Measurements from ENCODE around the gene DDOST. TPM values are rescaled to one million over a fixed set of nuclear protein-coding genes. Genes with fewer than 3 reads are reported as not detected.

Gene DDOST
- total RNA-seq, 2 donors from 2014 or later: 180 to 206 TPM

DNA sequence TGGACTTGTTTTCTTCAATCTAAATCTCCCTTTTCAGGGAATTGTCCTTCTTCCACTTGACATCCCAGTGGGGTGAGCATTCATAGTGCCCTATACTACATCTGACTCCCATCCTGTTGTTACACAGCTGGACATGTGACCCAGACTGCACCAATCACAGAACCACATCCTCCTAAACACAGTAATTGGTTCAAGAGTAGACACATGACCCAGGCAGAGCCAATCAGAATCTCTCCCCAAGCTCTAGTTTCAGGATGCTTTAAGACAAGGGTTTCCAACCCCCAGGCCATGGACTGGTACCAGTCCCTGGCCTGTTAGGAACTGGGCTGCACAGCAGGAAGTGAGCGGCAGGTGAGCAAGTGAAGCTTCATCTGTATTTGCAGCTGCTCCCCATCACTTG is 5.6 kb upstream of the DDOST start:
- DNase-seq: no peak
- intact Hi-C loops (cut with DNase I, micrococcal nuclease): no loop called here
- ATAC-seq: no peak

DNA sequence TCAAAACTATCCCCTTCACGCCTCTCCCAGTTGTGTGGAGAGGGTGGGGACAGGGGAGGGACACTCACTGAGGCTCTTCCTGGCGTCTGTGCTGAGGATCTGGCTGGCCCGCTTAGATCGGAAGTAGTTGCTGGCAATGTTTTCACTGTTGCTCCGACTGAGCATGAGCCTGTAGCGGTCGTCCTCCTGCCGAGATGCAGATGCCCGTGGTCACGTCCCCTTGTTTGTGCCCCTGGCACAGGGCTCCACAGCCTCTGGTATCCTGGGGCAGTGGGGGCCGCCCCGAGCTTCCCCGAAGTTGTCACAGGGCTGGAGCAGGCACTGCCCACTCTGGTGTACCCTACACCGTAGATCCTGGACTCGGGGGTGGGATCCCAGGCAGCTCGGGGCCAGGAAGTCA is 5.0 kb upstream of the DDOST start:
- ATAC-seq (no peak), DNase-seq (no peak)
- intact Hi-C loops (cut with DNase I, micrococcal nuclease): no loop called here

DNA sequence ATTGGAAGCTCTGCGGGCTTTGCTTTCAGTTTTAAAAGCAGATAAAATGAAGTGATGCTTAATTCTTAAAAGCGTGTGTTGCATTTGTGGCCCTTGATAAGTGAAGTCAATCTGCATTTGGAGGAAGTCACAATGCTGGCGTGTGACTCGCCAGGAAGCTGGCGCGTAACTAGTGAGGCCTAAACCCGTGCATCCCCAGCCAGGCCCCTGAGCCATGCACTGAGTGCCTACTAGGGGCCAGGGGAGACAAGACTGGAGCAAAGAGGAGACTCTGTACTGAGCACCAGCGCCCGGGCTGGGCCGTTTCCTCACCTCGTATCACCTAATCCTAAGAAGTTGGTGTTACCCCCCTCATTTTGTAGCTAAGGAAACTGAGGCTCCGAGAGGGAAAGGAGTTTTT is 4.6 kb upstream of the DDOST start:
- ATAC-seq: no peak
- DNase-seq: no peak

DNA sequence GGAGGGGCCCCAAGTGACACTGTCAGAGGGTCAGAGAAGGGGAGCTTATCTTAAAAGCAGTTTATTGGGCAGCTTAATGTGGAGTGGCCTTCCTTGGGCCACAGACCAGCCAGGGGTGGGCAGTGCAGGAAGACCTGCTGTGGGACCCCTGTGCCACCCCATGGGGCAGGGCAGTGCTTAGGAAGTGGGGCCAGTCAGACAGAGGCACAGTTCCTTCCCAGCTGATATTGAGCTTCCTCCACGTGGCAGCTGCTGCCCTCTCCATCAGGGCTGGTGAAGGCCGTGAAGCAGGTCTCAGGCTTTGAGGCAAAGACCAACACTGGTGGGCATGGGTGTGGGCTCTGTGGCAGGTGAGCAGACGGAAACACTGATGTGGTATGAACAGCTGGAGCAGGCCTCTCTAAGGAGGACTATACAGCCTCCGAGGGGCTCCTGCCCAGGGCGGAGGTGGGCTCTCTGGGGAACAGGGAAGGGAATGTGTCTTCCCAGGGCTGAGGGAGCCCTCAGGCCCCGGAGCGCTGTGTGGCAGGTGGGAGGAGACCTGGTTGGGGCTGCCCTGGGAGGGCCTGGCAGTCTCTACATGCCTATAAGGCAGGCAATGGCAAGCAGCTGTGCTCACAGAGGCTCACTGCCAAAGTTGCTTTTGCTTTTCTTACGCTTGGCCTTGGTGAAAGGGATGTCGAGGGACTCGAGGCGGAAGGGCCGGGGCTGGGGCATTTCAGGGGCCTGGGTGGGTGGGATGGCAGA is 3.0 kb upstream of the DDOST start:
- intact Hi-C loops (cut with DNase I, micrococcal nuclease): no loop called here
- DNase-seq (no peak), ATAC-seq (no peak)

More for the DNA sequence above, 4.6 kb upstream of the DDOST start:
- intact Hi-C loops (cut with DNase I, micrococcal nuclease): no loop called here

DNA sequence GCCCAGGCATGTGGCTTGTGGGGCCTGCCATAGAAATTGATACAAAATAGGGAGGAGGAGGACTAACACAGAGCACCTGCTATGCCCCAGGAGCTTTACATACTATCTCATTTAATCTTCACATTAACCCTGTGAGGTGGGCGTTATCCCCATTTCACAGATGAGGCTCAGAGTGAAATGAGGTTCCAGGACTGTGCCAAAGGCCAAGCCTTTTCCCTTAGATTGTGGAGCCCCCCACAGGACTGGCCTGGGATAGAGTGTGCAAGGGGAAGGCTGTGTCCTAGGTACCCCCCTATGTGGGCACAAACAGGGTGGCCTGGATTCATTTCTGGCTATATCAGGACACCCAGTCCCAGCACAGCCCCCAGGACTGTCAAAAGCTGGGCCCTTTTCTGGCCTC is 2.2 kb upstream of the DDOST start:
- DNase-seq (no peak), ATAC-seq (no peak)
- intact Hi-C loops (cut with DNase I, micrococcal nuclease): no loop called here

DNA sequence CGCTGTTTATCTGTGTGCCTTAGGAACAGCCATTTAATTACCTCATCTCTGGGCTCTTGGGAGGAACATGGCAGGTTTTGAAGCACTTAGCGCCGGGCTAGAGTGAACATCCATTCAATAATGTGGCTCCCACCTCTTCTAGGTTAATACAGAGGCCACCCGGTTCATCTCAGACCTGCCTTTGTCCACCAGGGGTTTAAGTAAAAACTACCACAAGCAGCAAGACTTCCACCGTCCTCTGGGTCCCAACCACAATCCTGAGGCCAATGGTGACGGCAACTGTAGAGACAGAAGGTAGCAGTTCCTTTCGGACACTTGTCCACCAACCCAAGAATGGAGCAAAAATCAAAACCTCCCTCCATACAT is 924 bp upstream of the DDOST start:
- no peak for DNase-seq
- ATAC-seq: no peak
- intact Hi-C loops (cut with DNase I, micrococcal nuclease): no loop called here

DNA sequence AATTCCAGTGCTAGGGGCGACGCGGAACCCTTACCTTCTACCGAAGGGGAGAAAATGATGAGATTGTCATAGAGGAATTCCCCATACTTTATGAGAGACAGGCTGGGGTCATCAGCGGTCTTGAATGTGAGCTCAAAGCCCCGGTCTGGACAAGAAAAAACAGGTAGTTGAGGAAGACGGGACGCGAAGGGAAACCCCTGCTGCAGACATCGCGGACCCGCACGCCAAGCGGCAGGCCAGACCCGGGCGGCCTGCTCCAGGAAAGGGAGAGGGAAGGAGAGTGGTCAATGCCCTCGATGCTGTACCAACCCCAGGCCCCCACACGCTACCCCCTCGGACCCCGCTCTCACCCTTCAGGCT is 342 bp downstream of the DDOST start:
- DNase-seq: no peak
- no peak for ATAC-seq
- intact Hi-C loops (cut with DNase I, micrococcal nuclease): no loop called here

DNA sequence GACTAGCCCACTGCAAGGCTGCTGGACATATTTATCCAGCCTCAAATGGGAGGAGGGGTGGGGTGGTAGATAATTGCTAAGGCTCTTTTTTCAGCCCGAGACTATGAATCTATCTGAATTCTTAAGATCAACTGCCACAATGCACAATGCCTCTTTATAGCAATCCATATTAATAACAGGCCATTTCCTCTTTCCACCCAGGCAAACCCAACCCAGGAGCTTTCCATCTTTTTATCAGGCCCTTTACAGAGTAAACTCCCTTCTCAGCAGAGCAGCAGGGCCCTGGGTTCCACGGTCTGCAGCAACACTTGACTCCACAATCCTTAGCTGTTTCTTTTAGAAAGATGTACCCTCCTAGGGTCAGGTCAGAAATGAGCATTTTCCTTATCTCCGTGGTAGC is 806 bp downstream of the DDOST start:
- intact Hi-C loops (cut with DNase I, micrococcal nuclease): no loop called here
- DNase-seq (no peak), ATAC-seq (peak; percentile 5)

DNA sequence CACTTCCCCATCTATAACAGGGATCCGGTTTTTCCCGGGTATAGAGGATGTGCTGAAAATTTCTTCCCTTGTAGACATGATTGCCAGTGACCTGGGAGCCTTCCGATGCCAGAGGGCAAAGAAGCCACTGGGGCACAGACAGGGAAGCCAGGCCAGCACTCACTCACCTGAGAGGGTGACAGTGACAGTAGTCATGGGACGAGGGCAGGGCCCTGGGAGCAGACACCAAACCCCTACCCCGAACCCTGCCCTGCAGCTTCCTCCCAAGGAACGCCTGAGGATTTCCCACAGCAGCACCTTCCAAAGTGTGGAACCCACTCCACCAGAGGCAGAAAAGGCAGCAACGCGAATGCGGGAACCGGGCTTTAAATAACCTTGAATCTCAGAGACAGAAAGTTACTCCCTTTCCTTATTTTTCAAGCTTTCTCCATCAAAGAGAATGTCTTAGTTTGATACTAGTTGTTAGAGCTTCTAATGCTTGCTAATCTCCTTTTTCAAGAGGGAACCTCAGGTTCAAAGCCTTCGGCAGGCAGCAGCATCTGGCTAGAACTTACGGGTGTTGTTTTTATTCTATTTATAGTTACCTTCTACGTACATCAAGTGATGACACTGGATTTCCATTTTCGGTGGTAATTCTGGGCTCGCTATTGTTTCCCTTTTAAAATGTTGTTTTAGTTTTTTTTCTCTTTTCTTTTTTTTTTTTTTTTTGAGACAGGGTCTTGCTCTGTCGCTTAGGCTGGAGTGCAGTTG is 2.8 kb downstream of the DDOST start:
- no peak for ATAC-seq
- intact Hi-C loops (cut with DNase I, micrococcal nuclease): no loop called here
- no peak for DNase-seq

DNA sequence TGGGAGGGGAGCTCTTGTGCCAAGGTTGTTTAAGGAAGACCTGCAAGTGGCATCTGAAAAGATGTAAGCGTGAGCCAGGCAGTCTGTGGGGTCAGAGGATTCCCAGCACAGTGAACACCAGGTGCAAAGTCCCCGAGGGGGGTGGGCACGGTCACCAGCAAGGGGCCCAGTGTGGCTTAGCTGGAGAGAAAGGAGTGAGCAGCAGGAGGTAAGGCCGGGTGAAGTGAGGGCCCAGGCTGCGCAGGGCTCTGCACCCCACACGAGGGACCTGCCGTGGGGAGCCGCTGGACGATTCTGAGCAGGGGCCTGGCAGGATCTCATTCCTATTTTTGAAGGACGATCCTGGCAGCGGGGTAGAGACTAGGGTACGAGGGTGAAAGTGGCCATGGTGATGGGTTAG is 4.1 kb downstream of the DDOST start:
- ATAC-seq: no peak
- no peak for DNase-seq
- intact Hi-C loops (cut with DNase I, micrococcal nuclease): no loop called here

DNA sequence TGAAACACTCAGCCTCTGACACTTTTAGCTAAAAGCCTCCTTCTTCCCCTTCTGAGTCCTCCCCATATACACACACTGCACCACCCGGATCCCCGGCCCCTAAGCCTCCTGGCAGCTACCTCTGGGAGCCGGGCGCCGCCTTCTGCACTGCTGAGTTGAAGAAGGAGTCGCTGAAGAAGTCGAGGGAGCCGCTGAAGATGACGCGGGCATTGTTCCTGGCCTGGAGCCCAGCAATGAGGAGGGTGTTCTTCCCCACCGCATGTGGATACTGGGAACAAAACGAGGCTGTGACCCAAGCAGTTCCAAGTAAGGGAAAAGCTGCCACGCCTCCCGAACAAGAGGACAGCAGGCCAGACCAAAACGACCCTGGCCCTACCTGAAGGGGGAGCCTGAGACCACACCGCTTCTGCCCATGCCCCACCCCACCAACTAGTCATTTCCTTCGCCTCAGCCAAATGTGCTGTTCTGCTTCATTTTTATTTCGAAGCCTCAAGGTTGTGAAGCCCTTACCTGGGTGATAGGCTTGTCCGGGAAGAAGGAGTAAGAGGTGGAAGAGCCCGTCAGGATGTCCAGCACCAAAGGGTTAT is 7.0 kb downstream of the DDOST start:
- intact Hi-C loops (cut with DNase I, micrococcal nuclease): no loop called here
- ATAC-seq (peak; percentile 10), DNase-seq (no peak)

DNA sequence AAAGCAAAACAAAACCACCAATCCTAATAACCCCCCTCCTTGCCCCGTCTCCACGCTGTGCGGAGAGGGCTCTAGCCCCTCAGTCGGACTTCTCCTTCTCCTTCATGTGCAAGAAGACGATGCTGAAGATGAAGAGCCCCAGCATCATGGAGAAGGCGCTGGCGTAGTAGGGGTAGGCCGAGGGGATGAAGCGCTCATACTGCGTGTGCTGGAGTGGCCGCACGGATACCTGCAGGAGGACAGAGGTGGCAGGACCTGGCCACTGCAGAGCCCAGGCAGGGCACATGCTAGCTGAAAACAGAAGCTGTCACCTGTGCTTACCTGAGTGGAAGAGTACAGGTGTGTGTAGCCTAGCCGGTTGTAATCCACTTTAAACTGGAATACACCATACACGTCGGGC is 8.9 kb downstream of the DDOST start:
- DNase-seq: no peak
- no peak for ATAC-seq
- intact Hi-C loops (cut with DNase I, micrococcal nuclease): no loop called here

DNA sequence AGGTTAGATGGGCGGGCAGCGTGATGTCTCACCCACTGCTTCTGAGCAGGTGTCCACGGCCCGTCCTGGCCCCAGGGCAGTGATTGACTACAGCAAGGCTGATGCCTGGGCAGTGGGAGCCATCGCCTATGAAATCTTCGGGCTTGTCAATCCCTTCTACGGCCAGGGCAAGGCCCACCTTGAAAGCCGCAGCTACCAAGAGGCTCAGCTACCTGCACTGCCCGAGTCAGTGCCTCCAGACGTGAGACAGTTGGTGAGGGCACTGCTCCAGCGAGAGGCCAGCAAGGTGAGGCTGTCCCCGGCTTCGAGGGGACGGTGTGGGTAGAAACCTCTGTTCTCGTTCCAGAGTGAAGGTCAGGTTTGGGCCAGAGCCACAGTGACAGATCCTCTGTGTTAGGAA is 12.2 kb downstream of the DDOST start:
- DNase-seq (no peak), ATAC-seq (peak; percentile 7)
- intact Hi-C loops (cut with DNase I, micrococcal nuclease): no loop called here

DNA sequence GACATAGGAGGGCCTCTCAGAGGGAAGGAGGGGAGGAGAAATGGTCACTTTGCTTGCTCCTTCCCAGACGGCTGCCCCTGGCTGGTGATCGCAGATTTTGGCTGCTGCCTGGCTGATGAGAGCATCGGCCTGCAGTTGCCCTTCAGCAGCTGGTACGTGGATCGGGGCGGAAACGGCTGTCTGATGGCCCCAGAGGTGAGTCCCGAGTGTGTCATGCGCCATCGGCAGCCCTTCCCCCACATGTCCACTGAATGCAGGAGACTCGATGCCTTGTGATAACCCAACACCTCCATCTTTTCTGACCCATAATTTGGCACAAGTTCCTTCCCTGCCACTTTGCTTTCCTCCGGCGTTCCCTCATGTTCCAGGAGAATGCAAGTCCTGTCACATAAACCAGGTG is 12.7 kb downstream of the DDOST start:
- ATAC-seq (no peak), DNase-seq (no peak)
- intact Hi-C loops (cut with DNase I, micrococcal nuclease): no loop called here

DNA sequence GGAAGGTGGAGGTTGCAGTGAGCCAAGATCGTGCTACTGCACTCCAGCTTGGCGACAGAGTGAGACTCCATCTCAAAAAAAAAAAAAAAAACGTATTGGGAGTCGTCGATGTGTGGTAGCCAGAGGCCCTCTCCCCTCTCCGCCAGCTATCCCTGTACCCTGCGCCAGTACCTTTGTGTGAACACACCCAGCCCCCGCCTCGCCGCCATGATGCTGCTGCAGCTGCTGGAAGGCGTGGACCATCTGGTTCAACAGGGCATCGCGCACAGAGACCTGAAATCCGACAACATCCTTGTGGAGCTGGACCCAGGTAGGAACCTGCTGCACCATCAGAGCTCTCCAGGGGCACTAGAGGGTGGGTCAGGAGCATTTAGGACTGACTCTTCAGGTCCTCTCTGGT is 15.8 kb downstream of the DDOST start:
- no peak for ATAC-seq
- intact Hi-C loops (cut with DNase I, micrococcal nuclease): no loop called here
- DNase-seq: no peak

DNA sequence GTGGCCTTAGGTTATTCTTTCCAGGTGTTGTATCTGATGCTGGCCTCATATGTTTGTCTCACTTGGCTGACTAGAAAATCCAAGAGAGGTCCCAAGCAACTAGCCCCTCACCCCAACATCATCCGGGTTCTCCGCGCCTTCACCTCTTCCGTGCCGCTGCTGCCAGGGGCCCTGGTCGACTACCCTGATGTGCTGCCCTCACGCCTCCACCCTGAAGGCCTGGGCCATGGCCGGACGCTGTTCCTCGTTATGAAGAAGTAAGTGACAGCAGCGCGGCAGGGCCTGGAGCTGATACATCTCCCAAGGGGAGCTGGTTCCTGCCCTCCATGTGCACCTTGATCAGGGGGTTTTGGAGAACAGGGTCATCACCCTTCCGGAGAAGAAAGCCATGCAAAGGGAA is 16.8 kb downstream of the DDOST start:
- DNase-seq (no peak), ATAC-seq (no peak)
- intact Hi-C loops (cut with DNase I, micrococcal nuclease): loop anchor here in 1 of 2 donors (5.0 kb wide), 1 partner anchor 122 kb away; no protein-coding TSS in a partner anchor

DNA sequence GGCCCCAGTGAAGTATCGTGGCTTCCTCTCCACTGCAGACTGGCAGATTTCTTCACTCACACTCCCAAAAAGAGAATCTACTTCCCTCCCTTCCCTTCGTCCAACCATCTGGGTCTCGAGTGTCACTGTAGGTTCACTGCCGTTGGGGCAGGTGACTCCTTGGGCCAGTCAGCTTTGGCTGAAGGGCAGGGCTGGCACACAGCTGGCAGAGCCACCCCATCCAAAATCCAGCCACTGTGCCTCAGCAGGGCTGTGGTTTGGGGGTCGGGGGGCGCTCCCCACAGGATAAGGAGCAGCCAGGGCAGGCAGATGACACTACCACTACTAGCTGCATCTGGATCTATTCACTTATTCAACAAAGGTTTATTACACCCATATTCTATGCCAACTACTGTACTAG is 18.1 kb downstream of the DDOST start:
- DNase-seq (no peak), ATAC-seq (no peak)
- intact Hi-C loops (cut with DNase I, micrococcal nuclease): loop anchor here in 1 of 2 donors (5.0 kb wide), 1 partner anchor 121 kb away; no protein-coding TSS in a partner anchor

DNA sequence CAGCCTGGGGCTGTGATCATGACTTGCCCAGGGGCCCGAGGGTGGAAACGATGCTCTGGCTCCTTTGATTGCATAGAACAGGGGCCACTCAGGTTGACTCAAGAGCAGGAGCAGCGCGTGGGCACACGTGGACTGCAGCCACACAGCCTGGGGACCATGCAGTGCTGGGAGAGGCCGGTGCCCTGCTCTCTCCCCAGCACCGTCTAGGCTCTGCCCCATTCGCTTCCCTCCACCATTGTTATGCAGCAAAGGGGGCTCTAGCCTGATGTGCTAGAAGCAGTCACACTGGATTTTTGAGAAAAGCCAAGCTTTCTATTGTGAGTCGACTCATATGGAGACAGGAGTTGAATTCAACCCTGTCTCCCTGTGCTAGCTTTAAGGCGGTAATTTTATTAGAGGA is 19.2 kb downstream of the DDOST start:
- ATAC-seq (no peak), DNase-seq (no peak)
- intact Hi-C loops (cut with DNase I, micrococcal nuclease): loop anchor here in 1 of 2 donors (5.0 kb wide), 1 partner anchor 120 kb away; no protein-coding TSS in a partner anchor

DNA sequence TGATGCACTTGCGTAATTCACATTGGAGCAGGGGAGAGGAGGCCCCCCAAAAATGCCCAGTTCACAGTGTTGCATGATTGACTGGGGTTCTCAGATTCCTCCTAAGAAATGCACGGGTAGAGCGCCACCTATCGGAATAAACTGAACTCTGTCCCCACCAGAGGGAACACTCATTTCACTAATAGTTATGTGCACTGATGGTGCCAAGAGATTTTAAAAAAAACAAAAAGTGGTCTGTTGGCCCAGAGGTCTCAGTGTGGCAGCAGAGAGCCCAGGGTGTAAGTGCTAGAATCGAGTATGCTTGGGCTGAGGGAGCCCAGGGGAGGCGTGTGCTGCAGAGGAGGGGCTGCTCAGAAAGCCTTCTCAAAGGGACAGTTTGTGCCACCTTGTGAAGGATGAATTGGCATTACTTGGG is 21.0 kb downstream of the DDOST start:
- ATAC-seq: peak; percentile 79
- DNase-seq: peak in 1 of 2 donors; percentile 55
- intact Hi-C loops (cut with DNase I, micrococcal nuclease): loop anchor here in 1 of 2 donors (5.0 kb wide), 1 partner anchor 118 kb away; no protein-coding TSS in a partner anchor

DNA sequence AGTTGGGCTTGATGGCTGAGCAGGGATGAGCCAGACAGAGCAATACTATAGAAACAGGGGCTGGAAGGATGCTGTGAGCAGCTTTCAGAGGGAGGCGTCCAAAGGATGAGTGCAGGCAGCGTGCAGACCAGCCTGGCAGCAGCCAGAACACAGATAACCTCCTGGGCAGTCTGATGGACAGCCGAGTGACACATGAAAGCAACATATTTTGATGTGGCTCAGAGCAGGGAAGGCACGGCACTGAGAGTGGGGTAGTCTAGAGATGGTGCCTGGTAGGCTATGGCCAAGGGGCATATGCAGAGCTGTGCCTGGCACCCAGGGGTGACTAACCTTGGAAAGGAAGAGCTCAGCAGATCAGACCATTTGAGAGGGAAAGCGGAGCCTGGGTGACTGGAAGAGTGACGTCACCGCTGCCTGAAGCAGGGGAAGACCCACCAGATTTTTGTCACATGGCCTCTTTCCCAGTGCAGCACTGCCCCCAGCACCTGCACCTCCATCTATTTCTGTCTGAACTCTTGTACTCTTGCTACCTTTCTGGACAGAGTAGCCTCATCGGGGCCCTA is 24.3 kb downstream of the DDOST start:
- no peak for DNase-seq
- intact Hi-C loops (cut with DNase I, micrococcal nuclease): loop anchor here in 1 of 2 donors (5.0 kb wide), 1 partner anchor 115 kb away; no protein-coding TSS in a partner anchor
- no peak for ATAC-seq

Data from left colon (tissue), 2 donors.